DND-41 (cell line): ENCODE measurements around the gene IL22.

Experiments
- ATAC-seq: fragments of 200-7000 bp; cut with Tn5 transposase; 3 replicates; pipeline ENCODE4 v1.9.1; 2021; ENCODE audit warnings: low read depth; ENCODE audit not compliant: insufficient read depth
- DNase-seq: peaks from one replicate; pipeline ENCODE4 v3.0.0-alpha.2; 2020
- H2AFZ ChIP-seq: 2 replicates; pipeline ENCODE4 v1.6.0; 2012; ENCODE audit warnings: low read depth, low read length
- H3K27ac ChIP-seq: 2 replicates; pipeline ENCODE4 v1.5.1; 2012; ENCODE audit warnings: low read length, inconsistent platforms
- H3K27me3 ChIP-seq: fragments of 200-600 bp; sonication (generic); 2 replicates; pipeline ENCODE4 v1.6.0; 2012; ENCODE audit warnings: low read length, mild to moderate bottlenecking, inconsistent platforms; ENCODE audit not compliant: insufficient read depth, poor library complexity
- H3K36me3 ChIP-seq: 2 replicates; pipeline ENCODE4 v1.5.1; 2012; ENCODE audit warnings: low read length, inconsistent platforms; ENCODE audit not compliant: insufficient read depth
- H3K4me1 ChIP-seq: 2 replicates; pipeline ENCODE4 v1.5.1; 2012; ENCODE audit warnings: mild to moderate bottlenecking, low read length; ENCODE audit not compliant: insufficient read depth
- H3K4me2 ChIP-seq: 2 replicates; pipeline ENCODE4 v1.6.0; 2012; ENCODE audit warnings: mild to moderate bottlenecking, moderate library complexity, low read length, inconsistent platforms; ENCODE audit not compliant: insufficient read depth
- H3K4me3 ChIP-seq, 2 experiments: fragments of 200-600 bp in 1 of 2; shearing (Covaris generic) in 1 of 2; 2 replicates each; pipeline ENCODE4 v1.5.1; 2012 to 2016; ENCODE audit warnings: inconsistent platforms in 2 of 2, low read length in 2 of 2, mild to moderate bottlenecking in 2 of 2, low read depth in 1 of 2, moderate library complexity in 1 of 2
- H3K79me2 ChIP-seq: 2 replicates; pipeline ENCODE4 v1.6.0; 2012; ENCODE audit warnings: low read length, inconsistent platforms; ENCODE audit not compliant: insufficient read depth
- H3K9ac ChIP-seq: 2 replicates; pipeline ENCODE4 v1.6.0; 2012; ENCODE audit warnings: low read depth, mild to moderate bottlenecking, inconsistent platforms, low read length, moderate library complexity
- H3K9me3 ChIP-seq: 2 replicates; pipeline ENCODE4 v1.5.1; 2012; ENCODE audit warnings: low read length, moderate library complexity, mild to moderate bottlenecking, inconsistent platforms; ENCODE audit not compliant: insufficient read depth, severe bottlenecking
- H4K20me1 ChIP-seq: 2 replicates; pipeline ENCODE4 v1.6.0; 2012; ENCODE audit warnings: low read length; ENCODE audit not compliant: insufficient read depth
- CTCF ChIP-seq: IDR thresholded peaks from 2 replicates; pipeline ENCODE4 v1.5.1; 2012; ENCODE audit warnings: borderline replicate concordance, low read length, moderate library complexity, mild to moderate bottlenecking; ENCODE audit not compliant: poor library complexity, severe bottlenecking; ENCODE audit errors: extremely low read depth
- EZH2 ChIP-seq: IDR thresholded peaks from 3 replicates; pipeline ENCODE4 v1.6.1; 2012; ENCODE audit warnings: borderline replicate concordance, low read depth, mild to moderate bottlenecking, moderate library complexity, low read length, inconsistent platforms; ENCODE audit not compliant: severe bottlenecking

IL22 gene

GRCh38 chr12:68281322-68282077 is 28.1 kb upstream of the IL22 start:
- Histone ChIP-seq H2AFZ (no peak overlapping the region), H3K79me2 (no peaks in the 10 kb centered on the region), H3K27ac (no peak overlapping the region), H3K4me3 (no peak overlapping the region), H4K20me1 (no peaks in the 10 kb centered on the region), H3K4me1 (no peaks in the 10 kb centered on the region), H3K27me3 (no peaks in the 10 kb centered on the region), H3K9ac (no peak overlapping the region), H3K36me3 (no peaks in the 10 kb centered on the region), H3K4me2 (no peak overlapping the region), H3K9me3 (no peaks in the 10 kb centered on the region)
- DNase-seq (no peak), ATAC-seq (no peak)
- TF ChIP-seq CTCF (no peak), EZH2 (no peak)

- H3K36me3 ChIP-seq = no peaks in the 10 kb centered on the region
- H3K79me2 ChIP-seq = no peaks in the 10 kb centered on the region
- no peak overlapping the region for H3K4me3 ChIP-seq
- no peaks in the 10 kb centered on the region for H4K20me1 ChIP-seq
- ATAC-seq (no peak), DNase-seq (no peak)
- H3K4me1 ChIP-seq = no peaks in the 10 kb centered on the region
- H3K4me2 ChIP-seq = no peak overlapping the region
- no peaks in the 10 kb centered on the region for H3K9me3 ChIP-seq
- H3K9ac ChIP-seq = no peak overlapping the region
- no peaks in the 10 kb centered on the region for H3K27me3 ChIP-seq
- no peak overlapping the region for H3K27ac ChIP-seq
- TF ChIP-seq CTCF (no peak), EZH2 (no peak)
- no peak overlapping the region for H2AFZ ChIP-seq
Measured at GRCh38 chr12:68280240-68280639, 26.8 kb upstream of the IL22 start.

GRCh38 chr12:68279227-68280054 is 26.0 kb upstream of the IL22 start:
- H3K9me3 ChIP-seq = no peaks in the 10 kb centered on the region
- H3K4me3 ChIP-seq = no peak overlapping the region
- no peaks in the 10 kb centered on the region for H3K27me3 ChIP-seq
- TF ChIP-seq CTCF (no peak), EZH2 (no peak)
- H3K36me3 ChIP-seq = no peaks in the 10 kb centered on the region
- no peaks in the 10 kb centered on the region for H3K79me2 ChIP-seq
- H3K4me1 ChIP-seq = no peaks in the 10 kb centered on the region
- no peak overlapping the region for H3K27ac ChIP-seq
- DNase-seq (no peak), ATAC-seq (no peak)
- no peaks in the 10 kb centered on the region for H4K20me1 ChIP-seq
- H2AFZ ChIP-seq = no peak overlapping the region
- H3K9ac ChIP-seq = no peak overlapping the region
- H3K4me2 ChIP-seq = no peak overlapping the region
